ENCODE data around the gene CDH13.

DNA sequence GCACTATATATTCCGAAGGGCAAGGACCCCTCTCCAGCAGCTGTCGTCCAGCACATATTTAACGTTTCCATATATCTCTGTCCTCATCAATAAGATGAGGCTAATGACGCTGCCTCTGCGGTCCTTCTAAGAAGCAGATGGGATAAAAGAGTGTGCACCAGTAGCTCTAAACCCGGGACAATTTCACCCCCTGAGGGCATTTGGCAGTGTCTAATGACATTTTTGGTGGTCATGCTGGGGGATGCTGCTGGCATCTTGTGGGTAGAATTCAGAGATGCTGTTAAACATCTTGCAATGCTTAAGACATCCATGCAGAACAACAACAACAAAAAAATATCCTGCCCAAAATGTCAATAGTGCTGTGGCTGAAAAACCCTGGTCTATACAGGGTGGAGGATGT is 372.9 kb downstream of the CDH13 start:
- TF ChIP-seq SMC3 (conservative IDR thresholded peaks at IDR 0.05; ENCODE audit: insufficient read depth, low read depth, low read length) (no peak), MTA3 (IDR thresholded peaks at IDR 0.05; ENCODE audit: borderline replicate concordance) (no peak), ZNF274 (IDR thresholded peaks at IDR 0.05; ENCODE audit: borderline replicate concordance, low read depth, low read length) (no peak), SRSF9 (IDR thresholded peaks at IDR 0.05; ENCODE audit: borderline replicate concordance, low read depth, low read length) (no peak), MYC (IDR thresholded peaks at IDR 0.05; ENCODE audit: low read depth, low read length) (no peak), MYC (CRISPR knock-in tag; IDR thresholded peaks at IDR 0.05; ENCODE audit: borderline replicate concordance, low read depth) (no peak), HCFC1 (IDR thresholded peaks at IDR 0.05; ENCODE audit: low read depth, low read length) (no peak), CHD2 (IDR thresholded peaks at IDR 0.05; ENCODE audit: low read depth, low read length) (no peak)
- TF ChIP-seq, protein P1, sequence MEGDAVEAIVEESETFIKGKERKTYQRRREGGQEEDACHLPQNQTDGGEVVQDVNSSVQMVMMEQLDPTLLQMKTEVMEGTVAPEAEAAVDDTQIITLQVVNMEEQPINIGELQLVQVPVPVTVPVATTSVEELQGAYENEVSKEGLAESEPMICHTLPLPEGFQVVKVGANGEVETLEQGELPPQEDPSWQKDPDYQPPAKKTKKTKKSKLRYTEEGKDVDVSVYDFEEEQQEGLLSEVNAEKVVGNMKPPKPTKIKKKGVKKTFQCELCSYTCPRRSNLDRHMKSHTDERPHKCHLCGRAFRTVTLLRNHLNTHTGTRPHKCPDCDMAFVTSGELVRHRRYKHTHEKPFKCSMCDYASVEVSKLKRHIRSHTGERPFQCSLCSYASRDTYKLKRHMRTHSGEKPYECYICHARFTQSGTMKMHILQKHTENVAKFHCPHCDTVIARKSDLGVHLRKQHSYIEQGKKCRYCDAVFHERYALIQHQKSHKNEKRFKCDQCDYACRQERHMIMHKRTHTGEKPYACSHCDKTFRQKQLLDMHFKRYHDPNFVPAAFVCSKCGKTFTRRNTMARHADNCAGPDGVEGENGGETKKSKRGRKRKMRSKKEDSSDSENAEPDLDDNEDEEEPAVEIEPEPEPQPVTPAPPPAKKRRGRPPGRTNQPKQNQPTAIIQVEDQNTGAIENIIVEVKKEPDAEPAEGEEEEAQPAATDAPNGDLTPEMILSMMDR (IDR thresholded peaks at IDR 0.05 in 2 of 3, conservative IDR thresholded peaks at IDR 0.05 in 1 of 3; ENCODE audit: insufficient read depth in 2 of 3, low read depth in 1 of 3, low read length in 3 of 3) = no peak
- TF ChIP-seq, protein P2, sequence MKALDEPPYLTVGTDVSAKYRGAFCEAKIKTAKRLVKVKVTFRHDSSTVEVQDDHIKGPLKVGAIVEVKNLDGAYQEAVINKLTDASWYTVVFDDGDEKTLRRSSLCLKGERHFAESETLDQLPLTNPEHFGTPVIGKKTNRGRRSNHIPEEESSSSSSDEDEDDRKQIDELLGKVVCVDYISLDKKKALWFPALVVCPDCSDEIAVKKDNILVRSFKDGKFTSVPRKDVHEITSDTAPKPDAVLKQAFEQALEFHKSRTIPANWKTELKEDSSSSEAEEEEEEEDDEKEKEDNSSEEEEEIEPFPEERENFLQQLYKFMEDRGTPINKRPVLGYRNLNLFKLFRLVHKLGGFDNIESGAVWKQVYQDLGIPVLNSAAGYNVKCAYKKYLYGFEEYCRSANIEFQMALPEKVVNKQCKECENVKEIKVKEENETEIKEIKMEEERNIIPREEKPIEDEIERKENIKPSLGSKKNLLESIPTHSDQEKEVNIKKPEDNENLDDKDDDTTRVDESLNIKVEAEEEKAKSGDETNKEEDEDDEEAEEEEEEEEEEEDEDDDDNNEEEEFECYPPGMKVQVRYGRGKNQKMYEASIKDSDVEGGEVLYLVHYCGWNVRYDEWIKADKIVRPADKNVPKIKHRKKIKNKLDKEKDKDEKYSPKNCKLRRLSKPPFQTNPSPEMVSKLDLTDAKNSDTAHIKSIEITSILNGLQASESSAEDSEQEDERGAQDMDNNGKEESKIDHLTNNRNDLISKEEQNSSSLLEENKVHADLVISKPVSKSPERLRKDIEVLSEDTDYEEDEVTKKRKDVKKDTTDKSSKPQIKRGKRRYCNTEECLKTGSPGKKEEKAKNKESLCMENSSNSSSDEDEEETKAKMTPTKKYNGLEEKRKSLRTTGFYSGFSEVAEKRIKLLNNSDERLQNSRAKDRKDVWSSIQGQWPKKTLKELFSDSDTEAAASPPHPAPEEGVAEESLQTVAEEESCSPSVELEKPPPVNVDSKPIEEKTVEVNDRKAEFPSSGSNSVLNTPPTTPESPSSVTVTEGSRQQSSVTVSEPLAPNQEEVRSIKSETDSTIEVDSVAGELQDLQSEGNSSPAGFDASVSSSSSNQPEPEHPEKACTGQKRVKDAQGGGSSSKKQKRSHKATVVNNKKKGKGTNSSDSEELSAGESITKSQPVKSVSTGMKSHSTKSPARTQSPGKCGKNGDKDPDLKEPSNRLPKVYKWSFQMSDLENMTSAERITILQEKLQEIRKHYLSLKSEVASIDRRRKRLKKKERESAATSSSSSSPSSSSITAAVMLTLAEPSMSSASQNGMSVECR (CRISPR knock-in tag; IDR thresholded peaks at IDR 0.05) = no peak

Data from K562 (cell line).